GM23338 (cell line): ENCODE data around the gene MRGPRG. TPM values are rescaled to one million over a fixed set of nuclear protein-coding genes. Genes with fewer than 3 reads are reported as not detected.

Source experiments
- ATAC-seq: fragments of 200-7000 bp; cut with Tn5 transposase; 3 replicates; pipeline ENCODE4 v1.9.1; 2020
- DNase-seq: peaks from one replicate; pipeline ENCODE4 v3.0.0-alpha.2; 2015; ENCODE audit warnings: low spot score
- H2AFZ ChIP-seq: fragments of 200-600 bp; sonication (generic); 2 replicates; pipeline ENCODE4 v1.8.0; 2016; ENCODE audit warnings: antibody characterized with exemption, mild to moderate bottlenecking, moderate library complexity
- H3F3A ChIP-seq: fragments of 200-600 bp; sonication (generic); replicated peaks from 2 replicates; pipeline ENCODE4 v1.8.0; 2017; ENCODE audit warnings: antibody characterized with exemption, mixed run types, low read depth
- H3K27ac ChIP-seq: fragments of 200-600 bp; sonication (generic); 2 replicates; pipeline ENCODE4 v1.6.1; 2016; ENCODE audit warnings: low read depth
- H3K27me3 ChIP-seq: fragments of 200-600 bp; sonication (generic); 2 replicates; pipeline ENCODE4 v1.8.0; 2016; ENCODE audit warnings: mild to moderate bottlenecking, mixed run types, moderate library complexity; ENCODE audit not compliant: insufficient read depth
- H3K36me3 ChIP-seq: fragments of 200-600 bp; sonication (generic); 2 replicates; pipeline ENCODE4 v1.8.0; 2016; ENCODE audit warnings: mild to moderate bottlenecking; ENCODE audit not compliant: insufficient read depth
- H3K4me1 ChIP-seq: fragments of 200-600 bp; sonication (generic); 2 replicates; pipeline ENCODE4 v1.8.0; 2016; ENCODE audit warnings: mild to moderate bottlenecking, moderate library complexity; ENCODE audit not compliant: insufficient read depth
- H3K4me2 ChIP-seq: fragments of 200-600 bp; sonication (generic); 2 replicates; pipeline ENCODE4 v1.7.1; 2017; ENCODE audit warnings: mixed run types
- H3K4me3 ChIP-seq: fragments of 200-600 bp; sonication (generic); 2 replicates; pipeline ENCODE4 v1.6.1; 2016; ENCODE audit warnings: mixed run types
- H3K79me2 ChIP-seq: fragments of 200-600 bp; sonication (generic); replicated peaks from 2 replicates; pipeline ENCODE4 v1.8.0; 2017; ENCODE audit warnings: mild to moderate bottlenecking; ENCODE audit not compliant: insufficient read depth
- H3K9me2 ChIP-seq: fragments of 200-600 bp; sonication (generic); 2 replicates; pipeline ENCODE4 v1.8.0; 2017; ENCODE audit not compliant: insufficient read depth
- H4K20me1 ChIP-seq: fragments of 200-600 bp; sonication (generic); replicated peaks from 2 replicates; pipeline ENCODE4 v1.8.0; 2017; ENCODE audit warnings: mild to moderate bottlenecking; ENCODE audit not compliant: insufficient read depth
- H3K27ac Mint-ChIP-seq: 2 replicates; pipeline ENCODE4 v1.8.0; 2020; ENCODE audit warnings: inconsistent platforms, mild to moderate bottlenecking, moderate library complexity, mixed read lengths
- H3K27me3 Mint-ChIP-seq: 3 replicates; pipeline ENCODE4 v1.8.0; 2022; ENCODE audit warnings: low read depth, mild to moderate bottlenecking, moderate library complexity, mixed read lengths, inconsistent platforms; ENCODE audit not compliant: insufficient read depth, poor library complexity
- H3K36me3 Mint-ChIP-seq: 3 replicates; pipeline ENCODE4 v1.8.0; 2021; ENCODE audit warnings: low read depth, mild to moderate bottlenecking, inconsistent platforms, moderate library complexity, mixed read lengths
- H3K4me1 Mint-ChIP-seq: 3 replicates; pipeline ENCODE4 v1.8.0; 2020; ENCODE audit warnings: mild to moderate bottlenecking, inconsistent platforms, mixed read lengths
- H3K4me3 Mint-ChIP-seq: 3 replicates; pipeline ENCODE4 v1.8.0; 2021; ENCODE audit warnings: moderate library complexity, mild to moderate bottlenecking, inconsistent platforms, mixed read lengths
- H3K9me3 Mint-ChIP-seq: 3 replicates; pipeline ENCODE4 v1.8.0; 2020; ENCODE audit warnings: moderate library complexity, mild to moderate bottlenecking, inconsistent platforms, mixed read lengths
- CREB1 ChIP-seq: fragments of 250-450 bp; sonication (Bioruptor Pico); IDR thresholded peaks from 2 replicates; pipeline ENCODE4 v1.5.0; 2020; ENCODE audit warnings: low read depth, mild to moderate bottlenecking, moderate library complexity
- CTCF ChIP-seq, 2 experiments: fragments of 200-600 bp in 1 of 2; sonication (generic) in 1 of 2; conservative IDR thresholded peaks; 2 replicates each; pipeline versions ENCODE4 v1.5.1 to v1.6.1; 2016 to 2017; ENCODE audit warnings: antibody characterized with exemption in 2 of 2, low read depth in 2 of 2, mild to moderate bottlenecking in 2 of 2, moderate library complexity in 1 of 2
- ETS1 ChIP-seq: IDR thresholded peaks from 2 replicates; pipeline ENCODE4 v1.6.1; 2016; ENCODE audit warnings: antibody characterized with exemption
- EZH2 ChIP-seq: fragments of 200-600 bp; sonication (generic); IDR thresholded peaks from one replicate; pipeline ENCODE4 v1.8.0; 2017; ENCODE audit warnings: antibody characterized with exemption, mild to moderate bottlenecking, low read depth; ENCODE audit not compliant: unreplicated experiment
- EZH2phosphoT487 ChIP-seq: fragments of 200-600 bp; sonication (generic); IDR thresholded peaks from one replicate; pipeline ENCODE4 v1.8.1; 2018; ENCODE audit warnings: antibody characterized with exemption; ENCODE audit not compliant: unreplicated experiment
- JUNB ChIP-seq: IDR thresholded peaks from one replicate; pipeline ENCODE4 v1.6.1; 2016; ENCODE audit warnings: antibody characterized with exemption; ENCODE audit not compliant: unreplicated experiment
- NANOG ChIP-seq: IDR thresholded peaks from 2 replicates; pipeline ENCODE4 v1.6.1; 2016; ENCODE audit warnings: antibody characterized with exemption, borderline replicate concordance
- POLR2AphosphoS5 ChIP-seq: IDR thresholded peaks from 2 replicates; pipeline ENCODE4 v1.6.1; 2016; ENCODE audit warnings: antibody characterized with exemption, low read depth
- REST ChIP-seq: IDR thresholded peaks from one replicate; pipeline ENCODE4 v1.6.1; 2018; ENCODE audit warnings: antibody characterized with exemption; ENCODE audit not compliant: unreplicated experiment
- STAT1 ChIP-seq: IDR thresholded peaks from one replicate; pipeline ENCODE4 v1.6.1; 2016; ENCODE audit warnings: antibody characterized with exemption; ENCODE audit not compliant: unreplicated experiment
- ZNF114 ChIP-seq: fragments of 250-450 bp; sonication (Bioruptor Pico); IDR thresholded peaks from 2 replicates; pipeline ENCODE4 v1.5.0; 2020; ENCODE audit warnings: mild to moderate bottlenecking, moderate library complexity
- ZNF331 ChIP-seq: fragments of 250-450 bp; sonication (Bioruptor Pico); IDR thresholded peaks from 2 replicates; pipeline ENCODE4 v1.5.0; 2020; ENCODE audit warnings: low read depth, mild to moderate bottlenecking, moderate library complexity
- ZNF462 ChIP-seq: fragments of 250-450 bp; sonication (Bioruptor Pico); IDR thresholded peaks from 2 replicates; pipeline ENCODE4 v1.5.0; 2020; ENCODE audit warnings: mild to moderate bottlenecking, moderate library complexity
- polyA plus RNA-seq: library from polyadenylated mRNA; unstranded; fragments of >200 nt; fragmentation: Nextera tagmentation; extraction: Ambion mirVana; gene quantifications from 2 replicates; pipeline ENCODE4 v1.2.1, GENCODE V29; 2016
- total RNA-seq: library from RNA; depleted of rRNA; stranded (reverse); fragments of >200 nt; shearing (Covaris generic); gene quantifications from 2 replicates; pipeline ENCODE4 v1.2.3, GENCODE V29; 2014

MRGPRG gene
- total and polyA plus RNA-seq, 2 experiments from 2014 or later: not detected

GRCh38 chr11:3225159-3225758 is 6.6 kb upstream of the MRGPRG start:
- H3K4me2 ChIP-seq: no peak overlapping the region
- no peaks in the 10 kb centered on the region for H3K36me3 ChIP-seq
- no peaks in the 10 kb centered on the region for H4K20me1 ChIP-seq
- Mint-ChIP-seq H3K9me3 (no peaks in the 10 kb centered on the region), H3K27ac (no peak overlapping the region), H3K36me3 (no peaks in the 10 kb centered on the region), H3K4me3 (no peak overlapping the region), H3K4me1 (peaks cover 20% of the 10 kb centered on the region; the same call in 2 of the 3 replicates), H3K27me3 (peaks cover 14% of the 10 kb centered on the region)
- no peaks in the 10 kb centered on the region for H3K9me2 ChIP-seq
- H3K79me2 ChIP-seq: no peaks in the 10 kb centered on the region
- no peak overlapping the region for H3K27ac ChIP-seq
- H3F3A ChIP-seq: no peaks in the 10 kb centered on the region
- ATAC-seq (peak; percentile 8; the same call in 2 of the 3 replicates), DNase-seq (no peak)
- no peak for TF ChIP-seq NANOG
- TF ChIP-seq ZNF114: no peak
- TF ChIP-seq ETS1: no peak
- no peak for TF ChIP-seq EZH2
- no peak for TF ChIP-seq CREB1 (CRISPR knock-in tag)
- TF ChIP-seq ZNF331 (CRISPR knock-in tag): no peak
- no peak for TF ChIP-seq ZNF462
- no peak for TF ChIP-seq POLR2AphosphoS5
- no peak for TF ChIP-seq STAT1
- TF ChIP-seq EZH2phosphoT487: no peak
- TF ChIP-seq JUNB: no peak
- TF ChIP-seq REST: no peak
- no peak for TF ChIP-seq CTCF (conservative IDR thresholded peaks at IDR 0.05; ENCODE audit: low read depth in 2 of 2)
- peaks cover 9% of the 10 kb centered on the region; the same call in 1 of the 2 replicates for H3K4me1 ChIP-seq
- no peak overlapping the region for H3K4me3 ChIP-seq
- H3K27me3 ChIP-seq: no peaks in the 10 kb centered on the region
- H2AFZ ChIP-seq: no peak overlapping the region
